Keratinocyte (primary cell): ENCODE data around the gene SASH1. TPM values are rescaled to one million over a fixed set of nuclear protein-coding genes. Genes with fewer than 3 reads are reported as not detected.

ENCODE experiments used
- DNase-seq: peaks from one replicate; pipeline ENCODE4 v3.0.0-alpha.2; 2011; ENCODE audit warnings: low read depth, missing footprints, low spot score
- FAIRE-seq: peaks from 2 replicates; lab custom pipeline; 2011; peaks lifted over from hg19 to GRCh38; lab: Jason Lieb, UNC
- H2AFZ ChIP-seq: 2 replicates; pipeline ENCODE4 v1.6.0; 2012; ENCODE audit warnings: low read length, control low read depth, inconsistent platforms; ENCODE audit not compliant: control insufficient read depth
- H3K27ac ChIP-seq: 2 replicates; pipeline ENCODE4 v1.5.1; 2011; ENCODE audit warnings: low read length; ENCODE audit not compliant: control insufficient read depth, insufficient read depth
- H3K27me3 ChIP-seq: 3 replicates; pipeline ENCODE4 v1.6.0; 2011; ENCODE audit warnings: low read length; ENCODE audit not compliant: control insufficient read depth, insufficient read depth; ENCODE audit errors: extremely low read depth
- H3K36me3 ChIP-seq, 2 experiments: 2 replicates in 1 of 2; 3 replicates in 1 of 2; pipeline ENCODE4 v1.5.1; 2011; ENCODE audit warnings: low read length in 2 of 2, mild to moderate bottlenecking in 1 of 2; ENCODE audit not compliant: control insufficient read depth in 2 of 2, insufficient read depth in 2 of 2; ENCODE audit errors: extremely low read depth in 1 of 2
- H3K4me1 ChIP-seq: 3 replicates; pipeline ENCODE4 v1.5.1; 2011; ENCODE audit warnings: low read length; ENCODE audit not compliant: control insufficient read depth, insufficient read depth; ENCODE audit errors: extremely low read depth
- H3K4me2 ChIP-seq: 3 replicates; pipeline ENCODE4 v1.6.0; 2011; ENCODE audit warnings: low read depth, low read length; ENCODE audit not compliant: control insufficient read depth, insufficient read depth; ENCODE audit errors: extremely low read depth
- H3K4me3 ChIP-seq, 3 experiments: fragments of 200-600 bp in 1 of 3; sonication (generic) in 1 of 3; 2 replicates in 2 of 3; 3 replicates in 1 of 3; pipeline ENCODE4 v1.5.1; 2011 to 2016; ENCODE audit warnings: low read length in 3 of 3, mild to moderate bottlenecking in 3 of 3, control low read depth in 2 of 3, inconsistent platforms in 1 of 3, low read depth in 1 of 3, mixed read lengths in 1 of 3, mixed run types in 1 of 3, moderate library complexity in 1 of 3; ENCODE audit not compliant: control insufficient read depth in 2 of 3, insufficient read depth in 2 of 3; ENCODE audit errors: extremely low read depth in 1 of 3
- H3K79me2 ChIP-seq: 2 replicates; pipeline ENCODE4 v1.6.0; 2012; ENCODE audit warnings: low read length; ENCODE audit not compliant: control insufficient read depth, insufficient read depth
- H3K9ac ChIP-seq: 3 replicates; pipeline ENCODE4 v1.6.0; 2011; ENCODE audit warnings: low read length; ENCODE audit not compliant: control insufficient read depth, insufficient read depth; ENCODE audit errors: extremely low read depth
- H3K9me1 ChIP-seq: 3 replicates; pipeline ENCODE4 v1.6.0; 2011; ENCODE audit warnings: low read length; ENCODE audit not compliant: control insufficient read depth, insufficient read depth; ENCODE audit errors: extremely low read depth
- H3K9me3 ChIP-seq: 2 replicates; pipeline ENCODE4 v1.5.1; 2012; ENCODE audit warnings: low read depth, low read length; ENCODE audit not compliant: control insufficient read depth
- H4K20me1 ChIP-seq: 3 replicates; pipeline ENCODE4 v1.6.0; 2011; ENCODE audit warnings: low read length; ENCODE audit not compliant: control insufficient read depth, insufficient read depth; ENCODE audit errors: extremely low read depth
- EZH2 ChIP-seq: IDR thresholded peaks from one replicate; pipeline ENCODE4 v1.6.1; 2012; ENCODE audit warnings: inconsistent platforms, mild to moderate bottlenecking, low read length, moderate library complexity
- dilution Hi-C: fragments of 300-500 bp; cut with MboI; formaldehyde crosslinking; loops from one replicate; pipeline ENCODE4 v1.7.0; 2020; ENCODE audit warnings: low sequenced_read_pairs; ENCODE audit not compliant: extremely low pct_ligation_motif_present
- polyA plus RNA-seq, 5 experiments: library from polyadenylated mRNA; depleted of rRNA in 3 of 5; stranded (reverse) in 3 of 5; stranded (forward) in 1 of 5; unstranded in 1 of 5; fragments of >200 nt; gene quantifications; 1 replicate in 1 of 5; 2 replicates in 3 of 5; 3 replicates in 1 of 5; pipeline versions ENCODE4 v1.2.1 to v1.2.3, GENCODE V29; 2011 to 2012; ENCODE audit warnings: missing spikeins in 2 of 5, low read depth in 1 of 5, low replicate concordance in 1 of 5
- TF ChIP-seq, protein P1 (sequence below), 3 experiments: IDR thresholded peaks in 1 of 3; conservative IDR thresholded peaks in 1 of 3; optimal IDR thresholded peaks in 1 of 3; 2 replicates in 2 of 3; 3 replicates in 1 of 3; pipeline versions ENCODE3 to v1.5.1; 2011; ENCODE audit warnings: low read length in 3 of 3, mild to moderate bottlenecking in 3 of 3, moderate library complexity in 2 of 3, control low read depth in 1 of 3, inconsistent platforms in 1 of 3; ENCODE audit not compliant: insufficient read depth in 2 of 3; ENCODE audit errors: extremely low read depth in 1 of 3

SASH1 gene
- polyA plus RNA-seq, 1 donor (not counting 4 experiments of a cell fraction or from before 2014, with no cell fraction given): 4.4 TPM

DNA sequence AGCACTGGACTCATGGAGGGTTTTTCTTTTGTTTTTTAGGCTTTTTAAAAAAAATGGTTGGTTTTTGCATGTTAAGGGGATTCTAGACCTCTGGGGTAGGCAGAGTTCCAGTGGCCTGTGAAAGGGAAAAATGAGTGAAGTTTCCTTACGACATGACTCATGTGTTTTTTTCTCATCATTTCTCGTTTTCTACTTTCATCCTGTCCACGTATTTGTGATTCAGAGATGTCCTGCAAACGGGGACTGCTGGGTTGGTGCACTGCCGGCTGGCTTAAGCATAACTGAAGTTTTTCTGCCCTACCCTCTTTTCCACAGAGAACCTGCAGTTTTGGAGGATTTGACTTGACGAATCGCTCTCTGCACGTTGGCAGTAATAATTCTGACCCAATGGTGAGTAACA is 182.3 kb downstream of the SASH1 start:
- peaks cover 6% of the 10 kb centered on the region for H3K4me1 ChIP-seq
- no peaks in the 10 kb centered on the region for H3K9me1 ChIP-seq
- no peaks in the 10 kb centered on the region for H4K20me1 ChIP-seq
- H3K27ac ChIP-seq: no peak overlapping the region
- H3K4me2 ChIP-seq: no peak overlapping the region
- TF ChIP-seq EZH2: no peak
- TF ChIP-seq, protein P1, sequence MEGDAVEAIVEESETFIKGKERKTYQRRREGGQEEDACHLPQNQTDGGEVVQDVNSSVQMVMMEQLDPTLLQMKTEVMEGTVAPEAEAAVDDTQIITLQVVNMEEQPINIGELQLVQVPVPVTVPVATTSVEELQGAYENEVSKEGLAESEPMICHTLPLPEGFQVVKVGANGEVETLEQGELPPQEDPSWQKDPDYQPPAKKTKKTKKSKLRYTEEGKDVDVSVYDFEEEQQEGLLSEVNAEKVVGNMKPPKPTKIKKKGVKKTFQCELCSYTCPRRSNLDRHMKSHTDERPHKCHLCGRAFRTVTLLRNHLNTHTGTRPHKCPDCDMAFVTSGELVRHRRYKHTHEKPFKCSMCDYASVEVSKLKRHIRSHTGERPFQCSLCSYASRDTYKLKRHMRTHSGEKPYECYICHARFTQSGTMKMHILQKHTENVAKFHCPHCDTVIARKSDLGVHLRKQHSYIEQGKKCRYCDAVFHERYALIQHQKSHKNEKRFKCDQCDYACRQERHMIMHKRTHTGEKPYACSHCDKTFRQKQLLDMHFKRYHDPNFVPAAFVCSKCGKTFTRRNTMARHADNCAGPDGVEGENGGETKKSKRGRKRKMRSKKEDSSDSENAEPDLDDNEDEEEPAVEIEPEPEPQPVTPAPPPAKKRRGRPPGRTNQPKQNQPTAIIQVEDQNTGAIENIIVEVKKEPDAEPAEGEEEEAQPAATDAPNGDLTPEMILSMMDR (optimal IDR thresholded peaks at IDR 0.05 in 1 of 3, IDR thresholded peaks at IDR 0.05 in 1 of 3, conservative IDR thresholded peaks at IDR 0.05 in 1 of 3; ENCODE audit: extremely low read depth in 1 of 3, insufficient read depth in 2 of 3, low read length in 3 of 3): no peak
- no peaks in the 10 kb centered on the region for H3K79me2 ChIP-seq
- no peak overlapping the region for H3K4me3 ChIP-seq
- no peaks in the 10 kb centered on the region for H3K9me3 ChIP-seq
- no peaks in the 10 kb centered on the region for H3K27me3 ChIP-seq
- dilution Hi-C loops: no loop called here
- H2AFZ ChIP-seq: no peak overlapping the region
- no peak for DNase-seq
- no peak overlapping the region for H3K9ac ChIP-seq
- peaks cover 3 to 9% of the 10 kb centered on the region in 2 experiments for H3K36me3 ChIP-seq
- FAIRE-seq: no peak

DNA sequence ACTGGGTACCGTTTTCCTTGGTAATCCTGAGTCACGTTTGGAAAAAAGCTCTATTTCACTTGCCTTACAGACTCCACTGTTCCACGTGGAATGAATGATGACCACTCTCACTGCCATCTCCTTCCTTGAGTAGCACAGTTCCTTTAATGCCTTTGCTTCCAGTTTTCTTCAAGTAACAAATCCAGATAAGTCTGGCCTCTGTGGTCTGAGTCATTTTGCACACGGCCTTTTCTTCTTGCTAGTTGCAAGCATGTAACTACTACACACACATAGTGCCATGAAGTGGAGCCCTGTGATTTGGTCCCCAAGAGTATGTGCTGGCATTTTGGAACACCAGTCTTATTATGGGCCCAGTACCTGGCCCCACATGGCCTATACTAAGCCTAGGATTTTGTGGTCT is 182.8 kb downstream of the SASH1 start:
- Histone ChIP-seq H3K36me3 (peaks cover 0 to 6% of the 10 kb centered on the region in 2 experiments), H2AFZ (no peak overlapping the region)
- DNase-seq: no peak

More for the DNA sequence above, 182.8 kb downstream of the SASH1 start:
- H3K79me2 ChIP-seq: no peaks in the 10 kb centered on the region
- no peak for TF ChIP-seq EZH2
- TF ChIP-seq, protein P1 (optimal IDR thresholded peaks at IDR 0.05 in 1 of 3, IDR thresholded peaks at IDR 0.05 in 1 of 3, conservative IDR thresholded peaks at IDR 0.05 in 1 of 3; ENCODE audit: extremely low read depth in 1 of 3, insufficient read depth in 2 of 3, low read length in 3 of 3): no peak
- peaks cover 7% of the 10 kb centered on the region for H3K4me1 ChIP-seq
- H4K20me1 ChIP-seq: no peaks in the 10 kb centered on the region
- no peak overlapping the region for H3K9ac ChIP-seq
- no peaks in the 10 kb centered on the region for H3K9me3 ChIP-seq
- no peak overlapping the region for H3K27ac ChIP-seq
- no peak overlapping the region for H3K4me2 ChIP-seq
- no peaks in the 10 kb centered on the region for H3K9me1 ChIP-seq
- FAIRE-seq: no peak
- no peaks in the 10 kb centered on the region for H3K27me3 ChIP-seq
- H3K4me3 ChIP-seq: no peak overlapping the region
- dilution Hi-C loops: no loop called here
